ENCODE results near the gene NDUFS1.
"Not testable (repeated sequence)": the region's sequence is repeated elsewhere in the genome, so short reads cannot be mapped to it uniquely, and the experiment has no call there.

NDUFS1 gene

DNA sequence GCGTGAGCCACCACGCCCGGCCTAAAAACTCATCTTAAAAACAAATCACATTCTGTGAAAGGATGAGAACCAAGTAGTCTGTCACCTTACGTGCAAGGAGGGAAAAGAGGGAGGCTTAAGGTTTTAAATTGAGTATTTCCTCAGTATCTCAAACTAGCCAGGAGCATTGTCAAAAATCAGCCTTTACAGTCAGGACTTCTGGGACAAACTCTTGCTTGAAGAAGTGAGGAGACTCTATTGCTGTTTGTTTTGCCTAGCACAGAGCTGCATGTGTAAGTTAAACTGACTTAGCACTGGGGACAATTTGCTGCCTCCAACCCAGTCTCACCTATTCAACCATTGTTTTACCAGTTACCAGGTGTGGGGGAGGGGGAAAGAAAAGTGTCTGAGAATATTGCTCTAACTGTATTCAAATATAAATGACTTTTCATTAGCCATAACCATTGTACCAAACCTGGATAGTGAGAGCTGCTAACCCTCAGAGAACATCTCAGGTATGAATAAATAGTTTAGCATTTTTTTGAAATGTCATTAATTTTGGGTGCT, 76.9 kb downstream of the NDUFS1 start:
- TF ChIP-seq, protein P1, sequence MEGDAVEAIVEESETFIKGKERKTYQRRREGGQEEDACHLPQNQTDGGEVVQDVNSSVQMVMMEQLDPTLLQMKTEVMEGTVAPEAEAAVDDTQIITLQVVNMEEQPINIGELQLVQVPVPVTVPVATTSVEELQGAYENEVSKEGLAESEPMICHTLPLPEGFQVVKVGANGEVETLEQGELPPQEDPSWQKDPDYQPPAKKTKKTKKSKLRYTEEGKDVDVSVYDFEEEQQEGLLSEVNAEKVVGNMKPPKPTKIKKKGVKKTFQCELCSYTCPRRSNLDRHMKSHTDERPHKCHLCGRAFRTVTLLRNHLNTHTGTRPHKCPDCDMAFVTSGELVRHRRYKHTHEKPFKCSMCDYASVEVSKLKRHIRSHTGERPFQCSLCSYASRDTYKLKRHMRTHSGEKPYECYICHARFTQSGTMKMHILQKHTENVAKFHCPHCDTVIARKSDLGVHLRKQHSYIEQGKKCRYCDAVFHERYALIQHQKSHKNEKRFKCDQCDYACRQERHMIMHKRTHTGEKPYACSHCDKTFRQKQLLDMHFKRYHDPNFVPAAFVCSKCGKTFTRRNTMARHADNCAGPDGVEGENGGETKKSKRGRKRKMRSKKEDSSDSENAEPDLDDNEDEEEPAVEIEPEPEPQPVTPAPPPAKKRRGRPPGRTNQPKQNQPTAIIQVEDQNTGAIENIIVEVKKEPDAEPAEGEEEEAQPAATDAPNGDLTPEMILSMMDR (conservative IDR thresholded peaks at IDR 0.05): no peak
- no peak for TF ChIP-seq ZFX (IDR thresholded peaks at IDR 0.05)
- no peak overlapping the region for H3K27ac ChIP-seq

GRCh38 chr2:206080927-206081326, 78.3 kb downstream of the NDUFS1 start:
- TF ChIP-seq, protein P1 (conservative IDR thresholded peaks at IDR 0.05): no peak
- TF ChIP-seq ZFX (IDR thresholded peaks at IDR 0.05): no peak
- no peak overlapping the region for H3K27ac ChIP-seq

DNA sequence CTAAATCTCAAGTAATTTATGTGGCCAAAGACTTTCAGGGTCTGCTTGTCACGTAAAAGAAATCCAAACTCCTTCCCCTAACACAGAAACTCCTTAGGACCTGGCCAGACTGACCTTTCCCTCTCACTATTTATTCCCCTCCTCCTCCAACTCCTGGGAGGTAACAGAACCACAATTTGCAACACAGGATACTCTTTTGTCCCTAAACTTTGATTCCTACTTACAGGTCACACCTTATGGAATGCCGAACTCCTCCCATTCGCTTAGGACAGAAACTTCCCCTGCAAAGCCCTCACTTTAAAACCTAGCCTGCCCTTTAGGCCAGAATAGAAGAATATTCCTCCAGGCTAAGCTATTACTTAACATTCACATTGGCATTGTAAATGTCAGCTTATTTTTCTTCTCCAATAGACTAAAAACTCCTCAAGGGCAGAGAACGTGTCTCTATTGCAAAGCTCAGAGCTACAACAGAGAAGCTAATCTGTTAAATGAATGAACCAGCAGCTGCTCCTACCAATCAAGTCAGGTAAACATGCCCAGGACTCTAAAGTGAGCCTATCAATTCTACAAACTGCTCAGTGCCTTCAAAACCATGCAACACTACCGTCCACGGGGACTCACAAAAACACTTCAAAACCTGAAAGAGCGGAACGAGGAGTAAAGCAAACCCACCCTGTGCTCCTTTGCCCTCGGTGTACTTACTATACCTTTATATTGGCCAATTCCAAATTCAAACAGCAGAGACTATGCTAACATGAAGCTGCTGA, 79.4 kb downstream of the NDUFS1 start:
- H3K27ac ChIP-seq: no peak overlapping the region
- TF ChIP-seq, protein P1 (conservative IDR thresholded peaks at IDR 0.05): no peak
- TF ChIP-seq ZFX (IDR thresholded peaks at IDR 0.05): no peak

- not testable (repeated sequence) for H3K27ac ChIP-seq
These were observed 81.4 kb downstream of the NDUFS1 start for GRCh38 chr2:206077879-206078278.

DNA sequence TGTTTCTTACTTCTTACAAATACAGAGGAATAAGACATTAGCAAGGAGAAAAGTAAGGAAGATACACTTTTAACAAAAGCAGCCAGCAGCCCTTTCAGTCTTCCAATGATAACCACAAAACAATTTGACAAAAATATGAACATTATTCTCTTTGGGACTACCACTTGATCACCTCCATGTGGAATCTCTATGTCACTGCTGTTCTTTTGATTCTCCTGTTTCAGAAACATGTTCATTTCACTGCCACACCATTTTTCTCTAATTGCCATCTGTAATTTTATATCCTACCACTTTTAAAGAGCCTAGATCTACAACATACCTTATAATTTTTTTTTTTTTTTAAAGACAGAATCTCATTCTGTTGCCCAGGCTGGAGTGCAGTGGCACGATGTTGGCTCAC, 84.1 kb downstream of the NDUFS1 start:
- H3K27ac ChIP-seq: no peak overlapping the region
- TF ChIP-seq ZFX (IDR thresholded peaks at IDR 0.05): no peak
- TF ChIP-seq, protein P1 (conservative IDR thresholded peaks at IDR 0.05): no peak

GRCh38 chr2:206071807-206072206, 87.4 kb downstream of the NDUFS1 start:
- no peak for TF ChIP-seq ZFX (IDR thresholded peaks at IDR 0.05)
- TF ChIP-seq, protein P1 (conservative IDR thresholded peaks at IDR 0.05): no peak
- H3K27ac ChIP-seq: no peak overlapping the region

DNA sequence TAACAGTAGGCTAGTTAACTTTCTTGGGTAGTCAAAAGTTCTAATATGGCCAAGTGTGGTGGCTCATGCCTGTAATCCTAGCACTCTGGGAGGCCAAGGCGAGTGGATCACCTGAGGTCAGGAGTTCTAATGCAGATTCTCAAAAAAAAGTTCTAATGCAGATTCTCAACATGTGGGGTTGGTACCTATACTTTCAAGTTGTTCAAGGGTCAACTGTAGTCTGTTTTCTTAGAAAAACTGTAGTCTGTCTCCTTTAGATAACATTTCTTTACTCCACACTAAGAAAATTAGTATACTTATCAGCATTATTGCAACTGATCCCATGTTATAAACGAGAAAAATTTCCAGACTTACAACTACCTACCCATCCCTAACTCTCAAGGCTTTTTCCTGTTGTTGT, 89.8 kb downstream of the NDUFS1 start:
- TF ChIP-seq ZFX (IDR thresholded peaks at IDR 0.05): no peak
- TF ChIP-seq, protein P1 (conservative IDR thresholded peaks at IDR 0.05): no peak
- no peak overlapping the region for H3K27ac ChIP-seq

GRCh38 chr2:206068207-206068606, 91.0 kb downstream of the NDUFS1 start:
- no peak for TF ChIP-seq ZFX (IDR thresholded peaks at IDR 0.05)
- TF ChIP-seq, protein P1 (conservative IDR thresholded peaks at IDR 0.05): no peak
- no peak overlapping the region for H3K27ac ChIP-seq

All from C4-2B (cell line).